GM12864 (cell line): ENCODE data around the gene UBQLN1.

Experiments used
- DNase-seq: peaks from one replicate; pipeline ENCODE4 v3.0.0-alpha.2; 2011; ENCODE audit warnings: low read depth
- H3K4me3 ChIP-seq: 2 replicates; pipeline ENCODE4 v1.5.1; 2011; ENCODE audit warnings: mild to moderate bottlenecking, low read depth, low read length, control low read depth
- TF ChIP-seq, protein P1 (sequence below): IDR thresholded peaks from 2 replicates; pipeline ENCODE4 v1.5.1; 2011; ENCODE audit warnings: low read depth, mild to moderate bottlenecking, moderate library complexity, low read length, control low read depth, inconsistent platforms; ENCODE audit errors: missing control alignments

The UBQLN1 gene

DNA sequence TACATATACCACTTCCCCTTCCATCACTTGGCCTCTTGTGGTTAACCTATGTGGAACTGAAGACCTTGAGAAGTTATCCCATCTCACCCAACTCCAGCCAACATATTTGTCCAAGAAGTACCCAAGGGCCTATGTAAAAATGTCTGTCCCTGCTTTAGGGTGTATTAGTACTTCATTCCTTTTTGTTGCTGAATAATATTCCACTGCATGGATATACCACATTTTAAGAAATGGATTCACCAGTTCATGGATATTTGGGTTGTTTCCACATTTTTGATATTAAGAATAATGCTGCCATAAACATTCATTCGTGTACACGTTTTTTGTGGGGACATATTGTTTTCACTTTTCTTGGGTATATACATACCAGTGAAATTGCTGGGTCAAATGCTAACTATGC is 56.2 kb downstream of the UBQLN1 start:
- TF ChIP-seq, protein P1, sequence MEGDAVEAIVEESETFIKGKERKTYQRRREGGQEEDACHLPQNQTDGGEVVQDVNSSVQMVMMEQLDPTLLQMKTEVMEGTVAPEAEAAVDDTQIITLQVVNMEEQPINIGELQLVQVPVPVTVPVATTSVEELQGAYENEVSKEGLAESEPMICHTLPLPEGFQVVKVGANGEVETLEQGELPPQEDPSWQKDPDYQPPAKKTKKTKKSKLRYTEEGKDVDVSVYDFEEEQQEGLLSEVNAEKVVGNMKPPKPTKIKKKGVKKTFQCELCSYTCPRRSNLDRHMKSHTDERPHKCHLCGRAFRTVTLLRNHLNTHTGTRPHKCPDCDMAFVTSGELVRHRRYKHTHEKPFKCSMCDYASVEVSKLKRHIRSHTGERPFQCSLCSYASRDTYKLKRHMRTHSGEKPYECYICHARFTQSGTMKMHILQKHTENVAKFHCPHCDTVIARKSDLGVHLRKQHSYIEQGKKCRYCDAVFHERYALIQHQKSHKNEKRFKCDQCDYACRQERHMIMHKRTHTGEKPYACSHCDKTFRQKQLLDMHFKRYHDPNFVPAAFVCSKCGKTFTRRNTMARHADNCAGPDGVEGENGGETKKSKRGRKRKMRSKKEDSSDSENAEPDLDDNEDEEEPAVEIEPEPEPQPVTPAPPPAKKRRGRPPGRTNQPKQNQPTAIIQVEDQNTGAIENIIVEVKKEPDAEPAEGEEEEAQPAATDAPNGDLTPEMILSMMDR = no peak
- H3K4me3 ChIP-seq = no peak overlapping the region
- DNase-seq = no peak

DNA sequence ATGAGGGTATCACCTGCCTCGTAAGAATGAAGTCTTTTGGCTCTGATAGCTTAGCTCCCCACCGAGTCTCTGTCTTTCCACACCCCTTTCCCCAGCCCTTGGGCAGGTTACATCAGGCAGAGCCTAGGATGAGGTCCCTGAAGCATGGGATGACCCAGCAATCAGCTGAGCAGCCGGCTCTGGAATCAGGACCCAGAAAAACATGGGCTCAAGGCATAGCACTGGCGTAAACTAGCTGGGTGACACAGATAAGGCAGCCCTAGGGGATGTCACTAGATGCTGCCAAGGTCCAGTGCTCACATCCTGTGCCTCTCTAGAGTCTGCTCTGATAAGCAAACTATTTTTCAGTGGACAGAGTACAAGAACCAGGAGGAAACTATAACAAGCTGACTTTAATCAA is 58.2 kb downstream of the UBQLN1 start:
- TF ChIP-seq, protein P1 = no peak
- DNase-seq = no peak
- no peak overlapping the region for H3K4me3 ChIP-seq

DNA sequence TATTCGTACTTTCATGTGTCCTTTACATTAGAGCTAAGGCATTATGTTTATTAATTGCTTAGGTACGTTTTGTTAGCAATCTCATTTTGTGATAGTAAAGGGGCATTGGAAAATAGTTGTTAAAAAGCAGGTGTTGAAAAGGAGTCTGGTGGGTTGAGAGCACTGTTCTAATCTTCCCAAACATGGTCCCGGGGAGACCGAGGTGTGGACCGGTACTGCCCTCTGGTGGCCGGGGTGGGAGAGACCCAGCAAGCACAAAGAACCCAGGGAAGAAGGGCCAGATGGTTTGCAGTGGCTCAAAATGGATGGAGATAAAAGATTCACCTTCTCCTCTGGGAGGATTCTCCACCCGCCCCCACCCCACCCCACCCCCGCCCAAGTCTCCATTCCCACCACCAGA is 58.7 kb downstream of the UBQLN1 start:
- no peak overlapping the region for H3K4me3 ChIP-seq
- TF ChIP-seq, protein P1 = peak; percentile 83
- no peak for DNase-seq

DNA sequence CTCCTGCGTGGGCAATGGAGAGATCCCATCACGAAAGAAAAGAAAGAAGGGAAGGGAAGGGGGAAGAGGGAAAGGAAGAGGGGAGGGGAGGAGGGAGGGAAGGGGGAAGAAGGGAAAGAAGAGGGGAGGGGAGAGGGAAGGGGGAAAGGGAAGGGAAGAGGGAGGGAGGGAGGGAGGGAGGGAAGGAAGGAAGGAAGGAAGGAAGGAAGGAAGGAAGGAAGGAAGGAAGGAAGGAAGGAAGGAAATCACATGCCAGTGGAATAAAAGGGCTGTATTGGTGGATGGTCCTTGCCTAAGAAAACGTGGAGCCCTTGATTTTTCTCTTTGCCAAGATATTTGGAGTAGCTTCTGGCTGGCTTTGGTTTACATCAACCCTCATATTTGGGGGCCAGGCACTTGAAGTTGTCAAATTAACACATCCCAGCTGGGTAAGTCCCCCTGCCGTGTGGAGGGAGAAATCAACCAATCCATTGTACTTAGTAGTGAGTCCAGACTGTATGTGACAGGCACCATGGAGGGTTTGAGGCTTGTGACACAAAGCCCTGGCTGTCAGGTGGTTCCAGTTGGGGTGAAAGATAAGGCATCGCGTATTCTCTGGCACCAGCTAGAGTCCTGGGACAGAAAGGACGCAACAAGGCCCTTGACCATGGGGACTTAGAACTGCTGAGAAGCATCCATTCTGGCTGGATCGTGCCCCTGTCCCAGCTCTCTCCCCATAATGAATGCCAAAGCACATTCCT is 61.1 kb downstream of the UBQLN1 start:
- TF ChIP-seq, protein P1 = no peak

DNA sequence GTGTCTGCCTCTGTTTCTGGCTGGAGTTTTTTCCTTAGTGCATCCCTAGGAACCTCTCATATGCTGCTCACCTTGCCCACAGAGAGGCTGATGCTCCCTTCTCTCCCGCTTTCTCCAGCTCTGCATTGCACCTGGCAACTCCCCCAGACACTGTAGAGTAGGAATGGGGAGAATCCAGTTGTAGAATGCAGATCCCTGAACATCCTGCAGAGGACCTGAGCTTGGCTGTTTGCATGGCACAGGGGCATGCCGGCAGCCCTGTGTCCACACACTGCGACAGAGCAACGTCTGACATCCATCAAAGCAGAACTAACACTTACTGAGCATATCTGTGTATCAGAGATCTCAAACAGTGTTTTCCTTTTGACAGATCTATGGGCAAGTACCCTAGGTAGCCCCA is 65.0 kb downstream of the UBQLN1 start:
- TF ChIP-seq, protein P1 = no peak
- H3K4me3 ChIP-seq = no peak overlapping the region
- DNase-seq = no peak

More for the DNA sequence above, 61.1 kb downstream of the UBQLN1 start:
- no peak overlapping the region for H3K4me3 ChIP-seq
- no peak for DNase-seq

DNA sequence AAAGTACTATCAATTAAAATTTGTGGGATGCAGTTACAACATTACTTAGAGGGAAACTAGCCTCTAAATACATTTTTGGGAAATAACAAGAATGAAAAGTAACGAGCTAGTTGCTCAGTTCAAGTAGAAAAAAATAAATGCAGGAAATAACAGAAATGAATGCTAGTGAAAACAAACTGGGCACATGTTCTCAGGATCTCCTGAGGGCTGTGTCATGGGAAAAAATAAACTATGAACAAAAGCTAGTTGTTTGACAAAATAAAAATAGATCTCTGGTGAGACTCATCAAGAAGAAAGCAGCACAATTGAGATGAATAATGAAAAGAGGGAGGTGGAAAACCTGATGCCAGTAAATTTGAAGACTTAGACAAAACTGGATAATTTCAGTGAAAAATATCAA is 68.5 kb downstream of the UBQLN1 start:
- H3K4me3 ChIP-seq = no peak overlapping the region
- TF ChIP-seq, protein P1 = no peak
- no peak for DNase-seq

DNA sequence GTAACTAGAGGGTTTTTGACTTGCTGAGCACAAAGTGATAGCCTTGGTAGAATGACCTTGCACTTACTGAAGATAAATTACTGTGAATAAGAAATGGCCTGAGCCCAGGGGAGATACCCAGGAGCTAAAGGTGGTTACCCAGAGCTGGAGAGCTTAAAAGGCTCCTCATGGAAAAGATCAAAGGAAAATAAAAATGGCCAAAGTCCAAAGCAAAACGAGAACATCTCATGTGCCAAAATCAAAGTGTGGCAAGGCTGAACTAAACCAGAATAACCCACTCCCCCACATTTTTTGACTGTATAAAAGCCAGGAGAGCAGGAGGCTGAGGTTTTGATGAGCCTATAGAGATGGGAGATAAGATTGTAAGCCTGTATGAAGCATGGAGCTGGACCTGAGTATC is 70.4 kb downstream of the UBQLN1 start:
- H3K4me3 ChIP-seq = no peak overlapping the region
- DNase-seq = no peak
- TF ChIP-seq, protein P1 = no peak
